Measurements from ENCODE around the gene RIN3. TPM values are rescaled to one million over a fixed set of nuclear protein-coding genes. Genes with fewer than 3 reads are reported as not detected.

RIN3 gene
- polyA plus RNA-seq, 3 donors: 6.9 to 8.3 (median 7.8) TPM

Other genes with a start within 250 kb of the RIN3 start
- under 1 TPM; 0.13 to 0.47 (median 0.19) TPM for gene SLC24A4, start 190.6 kb upstream of the RIN3 start, polyA plus RNA-seq (ENCODE audit: insufficient read length in 3 of 3)
- gene LGMN, start 234.8 kb downstream of the RIN3 start, polyA plus RNA-seq (ENCODE audit: insufficient read length in 3 of 3): 100 to 1,000 TPM; 130 to 138 (median 137) TPM

Measured in renal pelvis (tissue), 3 donors.